Gastroesophageal sphincter (tissue), 3 donors: ENCODE data around the gene FASLG.

ENCODE experiments used
- POLR2A ChIP-seq, 2 donors: fragments of 450-650 bp; IDR thresholded peaks; one replicate each; pipeline ENCODE4 v1.6.1; 2017; ENCODE audit warnings: antibody characterized with exemption in 2 of 2, mild to moderate bottlenecking in 2 of 2, moderate library complexity in 1 of 2
- TF ChIP-seq, protein P1 (sequence below), 4 experiments: fragments of 200-600 bp in 2 of 4; fragments of 450-650 bp in 2 of 4; sonication (generic) in 1 of 4; IDR thresholded peaks; one replicate each; pipeline ENCODE4 v1.5.1; 2017 to 2019; ENCODE audit warnings: antibody characterized with exemption in 4 of 4, mild to moderate bottlenecking in 2 of 4, moderate library complexity in 2 of 4

DNA sequence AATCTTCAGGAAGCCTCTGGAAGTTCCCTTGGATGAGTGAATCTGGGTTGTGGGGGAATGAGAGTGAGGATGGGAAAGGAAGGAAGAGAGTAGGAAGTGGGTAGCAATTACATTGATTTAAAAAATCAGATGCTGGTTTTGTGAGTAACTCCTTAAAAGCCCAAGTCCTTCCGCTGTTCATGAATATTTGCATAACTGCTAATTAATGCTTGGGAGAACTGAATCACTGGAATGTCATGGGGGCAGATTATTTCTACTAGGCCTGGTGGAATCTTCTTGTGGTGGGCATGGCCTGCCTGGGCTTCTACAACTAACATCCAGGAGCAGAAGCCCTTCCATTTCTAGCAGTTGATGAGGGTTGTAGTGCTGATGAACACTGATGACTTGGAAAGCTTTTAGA, 52.7 kb downstream of the FASLG start:
- TF ChIP-seq, protein P1, sequence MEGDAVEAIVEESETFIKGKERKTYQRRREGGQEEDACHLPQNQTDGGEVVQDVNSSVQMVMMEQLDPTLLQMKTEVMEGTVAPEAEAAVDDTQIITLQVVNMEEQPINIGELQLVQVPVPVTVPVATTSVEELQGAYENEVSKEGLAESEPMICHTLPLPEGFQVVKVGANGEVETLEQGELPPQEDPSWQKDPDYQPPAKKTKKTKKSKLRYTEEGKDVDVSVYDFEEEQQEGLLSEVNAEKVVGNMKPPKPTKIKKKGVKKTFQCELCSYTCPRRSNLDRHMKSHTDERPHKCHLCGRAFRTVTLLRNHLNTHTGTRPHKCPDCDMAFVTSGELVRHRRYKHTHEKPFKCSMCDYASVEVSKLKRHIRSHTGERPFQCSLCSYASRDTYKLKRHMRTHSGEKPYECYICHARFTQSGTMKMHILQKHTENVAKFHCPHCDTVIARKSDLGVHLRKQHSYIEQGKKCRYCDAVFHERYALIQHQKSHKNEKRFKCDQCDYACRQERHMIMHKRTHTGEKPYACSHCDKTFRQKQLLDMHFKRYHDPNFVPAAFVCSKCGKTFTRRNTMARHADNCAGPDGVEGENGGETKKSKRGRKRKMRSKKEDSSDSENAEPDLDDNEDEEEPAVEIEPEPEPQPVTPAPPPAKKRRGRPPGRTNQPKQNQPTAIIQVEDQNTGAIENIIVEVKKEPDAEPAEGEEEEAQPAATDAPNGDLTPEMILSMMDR (IDR thresholded peaks at IDR 0.05): no peak
- no peak for TF ChIP-seq POLR2A (IDR thresholded peaks at IDR 0.05)
